Adipocyte (in vitro differentiated cells): ENCODE results near the gene CRYL1.

Experiments used
- DNase-seq: peaks from one replicate; pipeline ENCODE4 v3.0.0-alpha.2; 2015; ENCODE audit warnings: low read depth
- H3K27me3 ChIP-seq: replicated peaks from 2 replicates; pipeline ENCODE4 v1.7.0; 2013; ENCODE audit warnings: mild to moderate bottlenecking, low read length, moderate library complexity; ENCODE audit not compliant: control insufficient read depth, insufficient read depth
- H3K36me3 ChIP-seq: 2 replicates; pipeline ENCODE4 v1.7.0; 2013; ENCODE audit warnings: low read length, mild to moderate bottlenecking, moderate library complexity; ENCODE audit not compliant: control insufficient read depth, insufficient read depth, severe bottlenecking
- H3K4me1 ChIP-seq: 2 replicates; pipeline ENCODE4 v1.7.0; 2013; ENCODE audit warnings: mild to moderate bottlenecking, low read length, moderate library complexity; ENCODE audit not compliant: control insufficient read depth, insufficient read depth
- H3K4me3 ChIP-seq: 2 replicates; pipeline ENCODE4 v1.7.0; 2013; ENCODE audit warnings: mild to moderate bottlenecking, low read length, moderate library complexity
- H3K9ac ChIP-seq: 2 replicates; pipeline ENCODE4 v1.7.0; 2013; ENCODE audit warnings: mild to moderate bottlenecking, low read length, moderate library complexity
- H3K9me3 ChIP-seq: 2 replicates; pipeline ENCODE4 v1.7.0; 2013; ENCODE audit warnings: mild to moderate bottlenecking, low read length, moderate library complexity; ENCODE audit not compliant: control insufficient read depth

CRYL1 gene

GRCh38 chr13:20525601-20526544, at the start of gene CRYL1:
TSS of gene CRYL1 (minus strand) at chr13:20525857. CDS start at chr13:20525794, 63 bp downstream.
- Histone ChIP-seq H3K9me3 (no peaks in the 10 kb centered on the region), H3K4me3 (peak within 1 kb of the TSS; percentile 82), H3K4me1 (peaks cover 9% of the 10 kb centered on the region), H3K36me3 (no peaks in the 10 kb centered on the region), H3K27me3 (no peaks in the 10 kb centered on the region), H3K9ac (peak within 1 kb of the TSS; percentile 88)
- peak; percentile 89 for DNase-seq

DNA sequence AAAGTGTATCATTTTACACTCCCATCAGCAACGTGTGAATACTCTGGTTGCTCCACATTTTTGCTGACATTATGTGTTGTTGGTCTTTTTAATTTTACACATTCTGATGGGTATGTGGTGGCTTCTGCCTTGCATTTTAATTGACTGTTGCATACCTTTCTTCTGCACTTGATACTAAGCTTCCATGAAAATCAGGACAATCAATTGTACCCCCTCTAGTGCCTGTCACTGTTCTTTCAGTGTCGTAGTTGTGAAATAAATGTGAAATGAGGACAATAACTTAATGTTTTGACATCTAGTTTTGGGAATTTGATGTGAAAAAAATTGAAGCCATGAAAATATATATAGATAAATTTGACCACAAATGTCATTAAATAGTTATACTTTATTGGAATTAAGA, 48.0 kb upstream of the CRYL1 start:
- Histone ChIP-seq H3K9me3 (peaks cover 4% of the 10 kb centered on the region), H3K36me3 (no peaks in the 10 kb centered on the region), H3K4me3 (no peak overlapping the region), H3K9ac (no peak overlapping the region), H3K4me1 (peaks cover 11% of the 10 kb centered on the region), H3K27me3 (no peaks in the 10 kb centered on the region)
- no peak for DNase-seq

DNA sequence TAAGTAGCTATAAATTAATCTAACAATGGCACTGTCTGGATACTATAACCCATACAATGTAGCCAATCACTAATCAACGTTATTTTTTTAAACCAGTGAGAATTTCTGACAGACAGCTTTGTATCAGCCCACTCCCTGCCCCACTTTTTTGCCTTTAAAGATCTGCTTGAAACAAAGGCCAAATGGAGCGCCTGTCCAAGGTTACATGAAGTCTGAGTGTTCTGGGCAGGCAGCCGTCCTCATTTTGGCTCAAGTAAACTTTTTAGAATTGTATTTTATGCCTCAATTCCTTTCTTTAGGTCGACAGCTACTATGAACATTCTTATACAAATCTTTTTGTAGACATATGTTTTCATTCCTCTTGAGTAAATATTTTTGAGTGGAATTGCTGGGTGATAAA, 47.5 kb upstream of the CRYL1 start:
- Histone ChIP-seq H3K4me3 (no peak overlapping the region), H3K9me3 (peaks cover 4% of the 10 kb centered on the region), H3K4me1 (peaks cover 14% of the 10 kb centered on the region), H3K9ac (no peak overlapping the region), H3K27me3 (no peaks in the 10 kb centered on the region), H3K36me3 (no peaks in the 10 kb centered on the region)
- DNase-seq = no peak

GRCh38 chr13:20571676-20572075, 46.0 kb upstream of the CRYL1 start:
- DNase-seq = no peak
- H3K4me3 ChIP-seq = no peak overlapping the region
- no peaks in the 10 kb centered on the region for H3K36me3 ChIP-seq
- peaks cover 4% of the 10 kb centered on the region for H3K9me3 ChIP-seq
- no peaks in the 10 kb centered on the region for H3K27me3 ChIP-seq
- H3K4me1 ChIP-seq = peaks cover 21% of the 10 kb centered on the region
- no peak overlapping the region for H3K9ac ChIP-seq

GRCh38 chr13:20570517-20570916, 44.9 kb upstream of the CRYL1 start:
- Histone ChIP-seq H3K9me3 (peaks cover 7% of the 10 kb centered on the region), H3K4me3 (no peak overlapping the region), H3K27me3 (no peaks in the 10 kb centered on the region), H3K4me1 (peaks cover 24% of the 10 kb centered on the region), H3K9ac (no peak overlapping the region), H3K36me3 (no peaks in the 10 kb centered on the region)
- peak; percentile 68 for DNase-seq

DNA sequence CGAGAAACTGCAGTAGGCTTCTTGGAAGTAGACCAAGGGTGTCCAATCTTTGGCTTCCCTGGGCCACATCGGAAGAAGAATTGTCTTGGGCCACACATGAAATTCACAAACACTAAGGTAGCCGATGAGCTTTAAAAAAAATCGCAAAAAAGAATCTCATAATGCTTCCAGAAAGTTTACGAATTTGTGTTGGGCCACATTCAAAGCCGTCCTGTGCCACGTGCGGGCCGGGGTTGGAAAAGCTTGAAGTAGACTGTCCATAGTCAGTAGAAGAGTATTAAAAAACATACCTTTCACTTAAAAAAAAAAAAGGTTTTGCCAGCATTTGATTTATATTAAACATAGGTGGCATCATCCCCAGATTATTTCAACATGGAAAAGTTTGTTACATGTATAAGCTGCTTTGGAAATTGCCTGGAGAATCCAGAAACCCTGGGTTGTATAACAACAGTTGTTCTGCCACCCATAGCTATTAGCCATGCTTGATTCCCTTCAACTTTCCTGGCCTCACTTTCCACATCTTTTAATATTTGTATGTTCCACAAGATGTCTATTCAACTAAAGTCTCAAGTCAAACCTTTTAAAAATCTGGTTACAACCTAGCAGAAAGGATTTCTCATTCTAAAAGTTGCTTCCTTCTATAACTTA, 42.3 kb upstream of the CRYL1 start:
- no peaks in the 10 kb centered on the region for H3K27me3 ChIP-seq
- H3K4me1 ChIP-seq = peaks cover 24% of the 10 kb centered on the region
- peak; percentile 48 for DNase-seq
- H3K36me3 ChIP-seq = no peaks in the 10 kb centered on the region
- peak overlapping the region; percentile 86 for H3K4me3 ChIP-seq
- peak overlapping the region; percentile 88 for H3K9ac ChIP-seq
- peaks cover 14% of the 10 kb centered on the region for H3K9me3 ChIP-seq

GRCh38 chr13:20566898-20567874, 41.5 kb upstream of the CRYL1 start, which contains the start of gene IFT88:
TSS of gene IFT88 (plus strand) at chr13:20567157. CDS start at chr13:20574386, 7,229 bp downstream.
- H3K27me3 ChIP-seq = no peaks in the 10 kb centered on the region
- peak within 1 kb of the TSS; percentile 88 for H3K9ac ChIP-seq
- H3K9me3 ChIP-seq = peaks cover 14% of the 10 kb centered on the region
- H3K4me1 ChIP-seq = peaks cover 20% of the 10 kb centered on the region
- peak within 1 kb of the TSS; percentile 86 for H3K4me3 ChIP-seq
- DNase-seq = peak; percentile 96
- H3K36me3 ChIP-seq = no peaks in the 10 kb centered on the region

GRCh38 chr13:20566468-20566897, 40.8 kb upstream of the CRYL1 start:
- Histone ChIP-seq H3K4me3 (peak overlapping the region; percentile 86), H3K27me3 (no peaks in the 10 kb centered on the region), H3K9ac (peak overlapping the region; percentile 88), H3K4me1 (peaks cover 20% of the 10 kb centered on the region), H3K9me3 (peaks cover 14% of the 10 kb centered on the region), H3K36me3 (no peaks in the 10 kb centered on the region)
- no peak for DNase-seq

GRCh38 chr13:20565115-20565736, 39.6 kb upstream of the CRYL1 start:
- Histone ChIP-seq H3K27me3 (no peaks in the 10 kb centered on the region), H3K9ac (no peak overlapping the region), H3K4me3 (no peak overlapping the region), H3K4me1 (peaks cover 17% of the 10 kb centered on the region), H3K9me3 (peaks cover 14% of the 10 kb centered on the region), H3K36me3 (no peaks in the 10 kb centered on the region)
- no peak for DNase-seq

- no peak for DNase-seq
- Histone ChIP-seq H3K27me3 (no peaks in the 10 kb centered on the region), H3K36me3 (no peaks in the 10 kb centered on the region), H3K4me3 (no peak overlapping the region), H3K9me3 (peaks cover 14% of the 10 kb centered on the region), H3K4me1 (peaks cover 3% of the 10 kb centered on the region), H3K9ac (no peak overlapping the region)
These were observed 36.1 kb upstream of the CRYL1 start for GRCh38 chr13:20561741-20562140.
